Mesothelial cell of epicardium (in vitro differentiated cells): ENCODE measurements around the gene TRMT2A. TPM values are rescaled to one million over a fixed set of nuclear protein-coding genes. Genes with fewer than 3 reads are reported as not detected.

Experiments
- DNase-seq, 2 experiments: peaks; one replicate each; pipeline ENCODE4 v3.0.0; 2021; ENCODE audit warnings: low spot score in 2 of 2; ENCODE audit not compliant: unreplicated experiment in 2 of 2
- H3K27ac Mint-ChIP-seq: 2 replicates; pipeline ENCODE4 v1.8.0; 2021; ENCODE audit warnings: mixed read lengths
- H3K27me3 Mint-ChIP-seq: 2 replicates; pipeline ENCODE4 v1.8.0; 2021; ENCODE audit warnings: low read depth, mixed read lengths
- H3K36me3 Mint-ChIP-seq: 2 replicates; pipeline ENCODE4 v1.8.0; 2021; ENCODE audit warnings: mixed read lengths
- H3K4me1 Mint-ChIP-seq: 2 replicates; pipeline ENCODE4 v1.8.0; 2021; ENCODE audit warnings: mixed read lengths
- H3K4me3 Mint-ChIP-seq: 2 replicates; pipeline ENCODE4 v1.8.0; 2021; ENCODE audit warnings: mild to moderate bottlenecking, moderate library complexity, mixed read lengths
- H3K9me3 Mint-ChIP-seq: 2 replicates; pipeline ENCODE4 v1.8.0; 2021; ENCODE audit warnings: mixed read lengths
- CTCF ChIP-seq: fragments of 200-600 bp; sonication (generic); IDR thresholded peaks from one replicate; pipeline ENCODE4 v1.5.0; 2021; ENCODE audit warnings: antibody characterized with exemption; ENCODE audit not compliant: unreplicated experiment
- total RNA-seq: library from RNA; stranded (reverse); gene quantifications from 3 replicates; pipeline ENCODE4 v1.2.1, GENCODE V29; 2021

Gene TRMT2A
- total RNA-seq, 1 donor from 2014 or later = 76.0 TPM

- no peaks in the 10 kb centered on the region for H3K36me3 Mint-ChIP-seq
- H3K4me3 Mint-ChIP-seq = no peak overlapping the region
- peaks cover 3% of the 10 kb centered on the region for H3K27me3 Mint-ChIP-seq
- DNase-seq = no peak
- H3K27ac Mint-ChIP-seq = no peak overlapping the region
- H3K4me1 Mint-ChIP-seq = peaks cover 3% of the 10 kb centered on the region
- no peaks in the 10 kb centered on the region for H3K9me3 Mint-ChIP-seq
- no peak for TF ChIP-seq CTCF
Observed at GRCh38 chr22:20152464-20152890, 35.5 kb upstream of the TRMT2A start.

DNA sequence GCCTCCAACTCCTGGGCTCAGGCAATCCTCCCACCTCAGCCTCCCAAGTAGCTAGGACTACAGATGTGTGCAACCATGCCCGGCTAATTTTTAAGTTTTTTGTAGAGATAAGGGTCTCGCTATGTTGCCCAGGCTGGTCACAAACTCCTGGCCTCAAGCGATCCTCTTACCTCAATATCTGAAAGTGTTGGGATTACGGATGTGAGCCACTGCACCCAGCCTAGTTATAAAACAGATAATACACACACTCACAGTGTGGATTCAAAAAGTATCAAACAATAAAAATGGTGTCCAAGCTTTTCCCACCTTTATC is 34.2 kb upstream of the TRMT2A start:
- Mint-ChIP-seq H3K36me3 (no peaks in the 10 kb centered on the region), H3K9me3 (no peaks in the 10 kb centered on the region), H3K4me1 (no peaks in the 10 kb centered on the region), H3K27ac (no peak overlapping the region), H3K4me3 (no peak overlapping the region), H3K27me3 (no peaks in the 10 kb centered on the region)
- no peak for DNase-seq
- no peak for TF ChIP-seq CTCF

GRCh38 chr22:20150381-20151275 is 33.6 kb upstream of the TRMT2A start, which contains the start of gene CCDC188:
TSS of gene CCDC188 (minus strand) at chr22:20151055. CDS start at chr22:20150986, 69 bp downstream.
- Mint-ChIP-seq H3K27me3 (no peaks in the 10 kb centered on the region), H3K27ac (no peak within 1 kb of the TSS), H3K9me3 (no peaks in the 10 kb centered on the region), H3K36me3 (no peaks in the 10 kb centered on the region), H3K4me3 (no peak within 1 kb of the TSS), H3K4me1 (no peaks in the 10 kb centered on the region)
- TF ChIP-seq CTCF = no peak
- DNase-seq = no peak

GRCh38 chr22:20149257-20150250 is 32.5 kb upstream of the TRMT2A start:
- Mint-ChIP-seq H3K4me1 (no peaks in the 10 kb centered on the region), H3K27me3 (no peaks in the 10 kb centered on the region), H3K4me3 (no peak overlapping the region), H3K9me3 (no peaks in the 10 kb centered on the region), H3K27ac (no peak overlapping the region), H3K36me3 (no peaks in the 10 kb centered on the region)
- DNase-seq = no peak
- no peak for TF ChIP-seq CTCF

- TF ChIP-seq CTCF = no peak
- Mint-ChIP-seq H3K27ac (no peak overlapping the region), H3K36me3 (no peaks in the 10 kb centered on the region), H3K9me3 (no peaks in the 10 kb centered on the region), H3K4me3 (no peak overlapping the region), H3K4me1 (no peaks in the 10 kb centered on the region), H3K27me3 (no peaks in the 10 kb centered on the region)
- DNase-seq = no peak
Observed at GRCh38 chr22:20148414-20148813, 31.4 kb upstream of the TRMT2A start.
